Natural killer cell (primary cell): Measurements from ENCODE around the gene AKR7A2. TPM values are rescaled to one million over a fixed set of nuclear protein-coding genes. Genes with fewer than 3 reads are reported as not detected.
A peak's percentile ranks its signal among the peaks of the same experiment; 100 is the strongest.

Experiments used
- ATAC-seq, 3 donors: fragments of 150-1000 bp in 2 of 3; fragments of 200-7000 bp in 1 of 3; cut with Tn5 transposase; 1 replicate in 1 of 3; 2 replicates in 2 of 3; pipeline ENCODE4 v1.10.0; 2021; ENCODE audit warnings: mild to moderate bottlenecking in 2 of 3, moderate library complexity in 2 of 3
- DNase-seq, 2 donors: peaks; one replicate each; pipeline versions ENCODE4 v3.0.0 to v3.0.0-alpha.2; 2013 to 2021; ENCODE audit warnings: mixed read lengths in 1 of 2
- H3K27ac ChIP-seq: one replicate; pipeline ENCODE4 v1.5.1; 2013; ENCODE audit warnings: mild to moderate bottlenecking, low read length
- H3K27me3 ChIP-seq: one replicate; pipeline ENCODE4 v1.6.1; 2013; ENCODE audit warnings: low read length; ENCODE audit not compliant: control insufficient read depth, insufficient read depth
- H3K36me3 ChIP-seq: one replicate; pipeline ENCODE4 v1.6.1; 2013; ENCODE audit warnings: low read length; ENCODE audit not compliant: control insufficient read depth, insufficient read depth
- H3K4me1 ChIP-seq: one replicate; pipeline ENCODE4 v1.6.1; 2013; ENCODE audit warnings: low read length; ENCODE audit not compliant: control insufficient read depth, insufficient read depth
- H3K4me3 ChIP-seq: one replicate; pipeline ENCODE4 v1.5.1; 2013; ENCODE audit warnings: low read length
- H3K9me3 ChIP-seq: one replicate; pipeline ENCODE4 v1.6.1; 2013; ENCODE audit warnings: low read length; ENCODE audit not compliant: control insufficient read depth, insufficient read depth
- H3K27ac Mint-ChIP-seq, 2 donors: one replicate each; pipeline ENCODE4 v1.8.0; 2022; ENCODE audit warnings: mild to moderate bottlenecking in 2 of 2, mixed read lengths in 2 of 2, moderate library complexity in 1 of 2
- H3K27me3 Mint-ChIP-seq, 2 donors: one replicate each; pipeline ENCODE4 v1.8.0; 2022; ENCODE audit warnings: low read depth in 2 of 2, mixed read lengths in 2 of 2
- H3K36me3 Mint-ChIP-seq: one replicate; pipeline ENCODE4 v1.8.0; 2022; ENCODE audit warnings: mixed read lengths
- H3K4me1 Mint-ChIP-seq, 2 donors: one replicate each; pipeline ENCODE4 v1.8.0; 2022; ENCODE audit warnings: mixed read lengths in 2 of 2
- H3K4me3 Mint-ChIP-seq: one replicate; pipeline ENCODE4 v1.8.0; 2022; ENCODE audit warnings: mild to moderate bottlenecking, moderate library complexity, mixed read lengths
- H3K9me3 Mint-ChIP-seq, 2 donors: one replicate each; pipeline ENCODE4 v1.8.0; 2022; ENCODE audit warnings: mixed read lengths in 2 of 2
- CTCF ChIP-seq: fragments of 200-600 bp; IDR thresholded peaks from one replicate; pipeline ENCODE4 v1.8.0; 2022; ENCODE audit warnings: antibody characterized with exemption
- WGBS: methylation state at CpG from one replicate; pipeline ENCODE4 v1.1.7; 2013; ENCODE audit warnings: missing lambda C conversion rate; ENCODE audit not compliant: insufficient coverage; 5-methylcytosine and 5-hydroxymethylcytosine counted together
- intact Hi-C: fragments of 100-400 bp; cut with micrococcal nuclease; formaldehyde crosslinking; loops from one replicate; pipeline ENCODE4 v1.14.2; 2022
- total RNA-seq, 4 donors: library from RNA; stranded (reverse); fragments of 120-200 nt in 1 of 4; gene quantifications; one replicate each; pipeline versions ENCODE4 v1.2.3 to v1.2.4, GENCODE V29; 2013 to 2022

The AKR7A2 gene
- total RNA-seq, 3 donors from 2014 or later (not counting 1 experiment from before 2014, with no cell fraction given) = 25.5 to 31.9 (median 28.9) TPM

GRCh38 chr1:19345391-19345790, 33.4 kb upstream of the AKR7A2 start:
- H3K36me3 Mint-ChIP-seq = no peaks in the 10 kb centered on the region
- no peak for TF ChIP-seq CTCF
- H3K4me3 ChIP-seq = no peak overlapping the region
- peaks cover 6% of the 10 kb centered on the region for H3K4me1 ChIP-seq
- H3K27ac Mint-ChIP-seq = no peak overlapping the region
- ATAC-seq = no peak
- intact Hi-C loops = no loop called here
- H3K4me1 Mint-ChIP-seq = peaks cover 0 to 10% of the 10 kb centered on the region in 2 donors
- H3K4me3 Mint-ChIP-seq = no peak overlapping the region
- H3K9me3 Mint-ChIP-seq = no peaks in the 10 kb centered on the region
- no peaks in the 10 kb centered on the region for H3K27me3 Mint-ChIP-seq
- no peaks in the 10 kb centered on the region for H3K27me3 ChIP-seq
- no peak overlapping the region for H3K27ac ChIP-seq
- peaks cover 69% of the 10 kb centered on the region for H3K36me3 ChIP-seq
- no peak for DNase-seq
- 95% methylated on average over 8 of the region's 8 CpGs for WGBS
- no peaks in the 10 kb centered on the region for H3K9me3 ChIP-seq

- Mint-ChIP-seq H3K27me3 (no peaks in the 10 kb centered on the region), H3K4me3 (no peak overlapping the region), H3K27ac (no peak overlapping the region), H3K36me3 (no peaks in the 10 kb centered on the region), H3K9me3 (no peaks in the 10 kb centered on the region), H3K4me1 (peaks cover 0 to 10% of the 10 kb centered on the region in 2 donors)
- H3K4me3 ChIP-seq = no peak overlapping the region
- H3K4me1 ChIP-seq = peaks cover 6% of the 10 kb centered on the region
- H3K36me3 ChIP-seq = peaks cover 65% of the 10 kb centered on the region
- H3K27ac ChIP-seq = no peak overlapping the region
- no peaks in the 10 kb centered on the region for H3K27me3 ChIP-seq
- intact Hi-C loops = loop anchor here (1.0 to 5.0 kb wide), 2 partner anchors 237 to 307 kb away; no protein-coding TSS in a partner anchor
- TF ChIP-seq CTCF = no peak
- no peaks in the 10 kb centered on the region for H3K9me3 ChIP-seq
- ATAC-seq = no peak
- no peak for DNase-seq
- WGBS = over 99% methylated on average over 11 of the region's 11 CpGs
Measured at GRCh38 chr1:19344831-19345230, 32.9 kb upstream of the AKR7A2 start.

- peak; percentile 76 for TF ChIP-seq CTCF
- Mint-ChIP-seq H3K36me3 (no peaks in the 10 kb centered on the region), H3K27me3 (no peaks in the 10 kb centered on the region), H3K27ac (no peak overlapping the region), H3K9me3 (no peaks in the 10 kb centered on the region), H3K4me1 (peaks cover 0 to 10% of the 10 kb centered on the region in 2 donors), H3K4me3 (no peak overlapping the region)
- H3K9me3 ChIP-seq = no peaks in the 10 kb centered on the region
- peaks cover 6% of the 10 kb centered on the region for H3K4me1 ChIP-seq
- DNase-seq (peak; percentile 44 to 65), ATAC-seq (peak; percentile 62 to 73 (median 69))
- H3K36me3 ChIP-seq = peaks cover 66% of the 10 kb centered on the region
- intact Hi-C loops = loop anchor here (1.0 to 5.0 kb wide), 2 partner anchors 238 to 308 kb away; no protein-coding TSS in a partner anchor
- no peak overlapping the region for H3K27ac ChIP-seq
- no peaks in the 10 kb centered on the region for H3K27me3 ChIP-seq
- H3K4me3 ChIP-seq = no peak overlapping the region
- WGBS = 84% methylated on average over 12 of the region's 12 CpGs
Measured at GRCh38 chr1:19344372-19344810, 32.4 kb upstream of the AKR7A2 start.
